HG03280 (cell line): ENCODE measurements around the gene ATP13A1.
"Not testable (repeated sequence)": the region's sequence is repeated elsewhere in the genome, so short reads cannot be mapped to it uniquely, and the experiment has no call there.

Experiments
- ATAC-seq: cut with Tn5 transposase; IDR thresholded peaks from one replicate; pipeline ENCODE4 v1.9.1; 2021; ENCODE audit warnings: mild to moderate bottlenecking, moderate library complexity; ENCODE audit not compliant: unreplicated experiment

Gene ATP13A1

DNA sequence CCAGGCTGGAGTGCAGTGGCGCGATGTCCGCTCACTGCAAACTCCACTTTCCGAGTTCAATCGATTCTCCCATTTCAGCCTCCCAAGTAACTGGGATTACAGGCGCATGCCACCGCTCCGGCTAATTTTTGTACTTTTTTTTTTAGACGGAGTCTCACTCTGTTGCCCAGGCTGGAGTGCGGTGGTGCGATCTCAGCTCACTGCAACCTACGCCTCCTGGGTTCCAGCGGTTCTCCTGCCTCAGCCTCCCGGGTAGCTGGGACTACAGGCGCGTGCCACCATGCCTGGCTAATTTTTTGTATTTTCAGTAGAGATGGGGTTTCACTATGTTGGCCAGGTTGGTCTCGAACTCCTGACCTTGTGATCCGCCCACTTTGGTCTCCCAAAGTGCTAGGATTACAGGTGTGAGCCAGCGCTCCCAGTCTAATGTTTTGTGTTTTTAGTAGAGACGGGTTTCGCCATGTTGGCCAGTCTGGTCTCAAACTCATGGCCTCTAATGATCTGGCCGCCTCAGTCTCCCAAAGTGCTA is 2.0 kb upstream of the ATP13A1 start:
- not testable (repeated sequence) for ATAC-seq

DNA sequence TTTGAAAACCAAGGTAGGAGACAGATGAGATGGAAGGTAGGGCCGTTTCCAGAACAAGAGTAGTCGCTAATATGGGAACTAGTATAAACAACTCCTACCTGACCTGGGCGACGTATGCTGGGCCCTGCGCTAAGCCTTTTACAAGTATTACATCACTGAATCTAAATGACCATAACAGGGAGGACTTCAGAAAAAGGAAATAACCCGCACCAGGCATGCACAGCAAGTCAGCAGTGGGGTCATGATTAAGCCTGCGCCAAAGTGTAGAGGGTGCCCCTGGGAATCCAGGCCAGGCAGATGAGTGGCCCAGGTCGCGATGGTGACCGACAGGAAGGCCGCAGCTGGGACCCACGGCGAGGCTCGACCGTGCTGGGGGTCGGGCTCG is 613 bp downstream of the ATP13A1 start:
- ATAC-seq, result no peak

DNA sequence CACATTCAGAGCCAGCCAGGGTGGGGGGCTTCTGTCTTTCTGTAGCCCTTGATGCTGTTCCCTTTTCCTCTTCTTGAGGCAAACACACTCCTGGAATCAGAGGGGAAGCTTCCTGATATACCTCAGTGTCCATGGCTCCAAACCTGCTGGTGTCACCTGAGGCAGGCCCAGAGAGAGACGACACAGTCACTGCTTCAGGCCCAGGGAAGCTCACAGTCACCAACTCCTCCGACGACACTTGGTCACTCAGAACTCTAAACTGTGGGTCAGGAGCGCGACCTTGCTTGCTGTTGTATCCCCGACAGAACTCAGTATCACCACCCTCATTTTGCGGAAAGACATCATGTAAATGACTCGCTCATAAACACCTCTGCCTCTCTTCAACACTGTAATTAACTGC is 1.1 kb downstream of the ATP13A1 start:
- no peak for ATAC-seq

DNA sequence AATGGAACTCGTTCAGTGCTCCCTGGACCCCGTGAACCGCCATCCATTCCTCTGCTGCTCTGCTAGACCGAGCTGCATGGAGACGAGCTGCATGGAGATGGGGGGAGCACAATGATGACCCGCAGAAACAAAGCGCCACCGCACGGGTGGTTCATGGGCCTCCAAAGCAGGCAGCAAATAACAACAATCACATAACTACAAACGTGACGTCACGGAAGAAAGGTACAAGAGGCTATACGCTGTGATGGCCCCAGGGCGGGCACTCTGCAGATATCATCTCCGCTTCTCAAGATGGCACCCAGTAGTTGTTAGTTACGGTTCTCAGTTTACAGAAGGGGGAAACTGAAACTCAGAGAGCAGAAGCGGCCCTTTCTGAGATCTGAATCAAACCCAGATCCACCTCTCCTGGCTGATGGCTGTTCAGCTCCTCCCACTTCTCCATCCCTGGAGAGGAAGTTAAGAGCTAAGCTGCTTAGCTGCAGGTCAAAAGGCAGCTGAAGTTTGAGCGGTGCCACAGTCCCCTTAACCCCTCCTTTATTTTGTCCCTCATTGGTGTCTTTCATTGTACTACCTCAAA is 1.7 kb downstream of the ATP13A1 start:
- ATAC-seq, result peak; percentile 42

DNA sequence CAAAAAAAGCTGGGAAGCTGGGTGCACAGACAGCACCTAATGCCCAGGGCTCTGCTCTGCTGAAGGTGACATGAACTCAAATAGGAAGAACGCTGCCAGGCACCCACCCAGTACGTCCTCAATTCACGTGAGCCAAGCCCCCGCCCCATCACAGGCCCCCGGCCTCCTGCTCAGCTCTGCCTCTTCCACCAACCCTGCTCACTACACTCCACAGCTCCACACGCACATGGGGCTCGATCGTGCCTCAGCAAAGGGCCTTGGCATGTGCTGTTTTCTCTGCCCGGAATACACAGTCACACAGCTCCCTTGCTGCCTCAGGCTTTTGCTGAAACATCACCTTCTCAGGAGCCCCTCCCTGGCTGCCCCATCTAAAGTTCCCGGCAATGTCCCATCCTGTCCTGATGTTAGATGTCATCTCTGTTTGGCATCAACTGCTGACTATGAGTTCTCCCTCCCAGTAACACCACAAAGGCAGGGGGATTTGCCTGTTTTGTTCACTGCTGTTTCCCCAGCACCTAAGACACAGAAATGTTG is 2.3 kb downstream of the ATP13A1 start:
- no peak for ATAC-seq

DNA sequence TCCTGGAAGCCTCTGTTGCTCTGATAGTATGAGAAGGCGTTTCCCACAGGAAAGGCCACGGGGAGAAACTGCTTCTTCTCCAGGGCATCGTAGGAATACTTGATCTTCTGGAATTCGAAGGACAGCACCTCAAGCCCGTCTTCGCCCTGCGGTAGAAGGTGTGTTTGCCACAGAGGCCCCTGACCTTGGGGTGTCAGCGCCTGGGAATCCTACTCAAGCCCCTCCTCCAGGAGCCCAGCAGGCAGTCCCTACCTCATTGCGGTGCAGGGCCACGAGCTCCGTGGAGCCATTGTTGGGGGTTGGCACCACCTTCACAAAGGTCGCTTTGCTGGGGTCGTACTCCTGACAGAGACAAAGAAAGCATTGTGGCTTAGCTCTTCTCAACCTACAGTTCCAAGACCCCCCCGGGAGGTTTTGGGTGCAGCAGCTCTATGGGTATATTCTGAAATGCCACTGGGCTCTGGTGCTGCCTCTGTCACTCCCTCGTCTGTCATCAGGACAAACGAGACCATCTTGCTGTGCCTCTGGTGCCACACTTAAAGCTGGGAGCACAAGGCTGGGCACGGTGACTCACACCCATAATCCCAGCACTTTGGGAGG is 3.7 kb downstream of the ATP13A1 start:
- ATAC-seq, result no peak

DNA sequence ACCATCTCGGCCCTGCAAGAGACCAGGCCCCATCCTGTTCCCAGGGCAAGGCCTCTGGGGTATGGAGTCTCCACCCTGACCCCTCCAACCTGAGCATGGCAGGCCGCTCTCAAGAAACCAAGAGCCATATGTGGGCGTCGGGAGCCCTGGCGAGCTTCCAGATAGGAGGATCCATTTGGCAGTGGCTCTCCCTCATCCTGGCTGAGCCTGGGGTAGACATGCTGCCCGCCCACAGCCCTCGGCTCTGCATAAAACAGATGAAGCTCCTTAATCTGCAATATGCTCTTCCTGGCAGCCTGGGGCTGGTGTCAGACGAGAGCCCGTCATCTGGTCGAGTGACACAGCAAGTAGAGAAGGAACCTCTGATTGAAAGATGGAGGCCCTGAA is 6.1 kb downstream of the ATP13A1 start:
- no peak for ATAC-seq

DNA sequence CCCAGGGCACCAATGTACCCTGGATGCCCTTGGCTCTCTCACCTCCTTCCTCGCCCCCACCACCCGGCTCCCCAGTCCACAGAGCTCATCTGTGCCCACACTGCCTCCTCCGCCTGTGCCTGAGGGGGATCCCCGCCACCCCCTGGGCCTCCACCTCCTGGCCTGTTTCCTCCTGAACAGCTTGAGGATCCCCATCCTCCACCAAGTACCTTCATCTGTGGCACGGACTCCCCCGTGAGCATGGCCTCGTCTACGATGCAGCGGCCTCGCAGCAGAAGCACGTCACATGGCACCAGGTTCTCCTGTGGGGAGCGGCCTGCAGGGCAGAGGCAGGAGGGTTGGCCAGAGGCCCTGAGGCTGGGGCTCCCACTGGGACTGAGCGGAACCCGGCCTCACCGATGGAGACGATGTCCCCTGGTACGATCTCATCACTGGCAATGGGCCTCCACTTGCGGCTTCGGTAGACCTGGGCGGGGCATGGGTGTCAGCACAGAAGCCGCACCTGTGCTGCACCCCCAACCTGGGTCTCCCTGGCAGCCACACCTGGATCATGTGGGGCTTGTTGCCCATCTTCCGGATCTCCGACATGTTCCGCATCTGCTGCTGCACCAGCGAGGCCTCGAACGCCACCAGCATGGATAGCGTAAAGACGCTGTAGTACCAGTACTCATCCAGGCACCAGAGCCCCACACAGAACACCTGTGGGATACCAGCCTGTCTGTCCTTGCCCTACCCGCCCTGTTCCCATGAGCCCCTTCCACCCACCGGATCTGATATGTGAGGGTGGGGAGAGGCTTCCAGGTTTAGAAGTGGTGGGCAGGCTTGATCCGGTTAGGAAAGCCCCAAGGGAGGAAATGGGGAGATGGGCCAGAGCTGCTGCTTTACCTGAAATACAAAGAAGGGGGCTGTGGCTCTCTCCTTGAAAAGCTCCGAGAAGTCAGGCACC is 6.8 kb downstream of the ATP13A1 start:
- ATAC-seq, result no peak

DNA sequence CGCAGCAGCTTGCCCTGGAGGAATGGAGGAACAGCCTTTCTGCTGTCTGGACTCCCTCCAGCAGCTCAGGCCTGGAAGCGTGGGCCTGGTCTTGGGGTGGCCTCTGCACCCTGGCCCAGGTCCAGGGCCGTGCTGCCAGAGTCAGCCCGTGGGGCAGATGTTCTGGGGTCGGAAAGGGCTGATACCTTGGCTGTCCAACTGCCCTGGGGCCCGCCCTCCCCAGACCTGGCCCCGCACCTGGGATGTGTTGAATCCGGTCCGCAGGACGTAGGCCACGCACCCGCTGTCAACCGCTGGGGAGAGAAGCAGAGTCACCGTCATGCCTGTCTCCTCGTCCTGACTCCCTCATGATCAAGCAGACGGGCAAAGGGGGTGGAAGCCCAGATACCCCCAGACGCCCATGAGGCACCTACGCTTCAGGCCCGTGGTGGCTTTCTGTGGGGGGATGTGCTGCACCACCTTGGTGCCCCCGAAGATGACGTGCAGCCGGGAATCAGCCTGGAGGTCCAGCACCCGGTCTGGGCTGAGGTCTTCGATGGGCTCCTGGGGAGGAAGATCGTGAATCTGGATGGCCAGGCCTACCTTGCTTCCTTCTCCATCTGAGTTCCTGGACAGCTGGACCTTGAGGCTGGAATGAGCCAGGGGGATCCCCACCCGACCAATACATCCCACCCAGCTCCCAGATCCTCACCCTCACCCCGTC is 7.7 kb downstream of the ATP13A1 start:
- ATAC-seq, result no peak

DNA sequence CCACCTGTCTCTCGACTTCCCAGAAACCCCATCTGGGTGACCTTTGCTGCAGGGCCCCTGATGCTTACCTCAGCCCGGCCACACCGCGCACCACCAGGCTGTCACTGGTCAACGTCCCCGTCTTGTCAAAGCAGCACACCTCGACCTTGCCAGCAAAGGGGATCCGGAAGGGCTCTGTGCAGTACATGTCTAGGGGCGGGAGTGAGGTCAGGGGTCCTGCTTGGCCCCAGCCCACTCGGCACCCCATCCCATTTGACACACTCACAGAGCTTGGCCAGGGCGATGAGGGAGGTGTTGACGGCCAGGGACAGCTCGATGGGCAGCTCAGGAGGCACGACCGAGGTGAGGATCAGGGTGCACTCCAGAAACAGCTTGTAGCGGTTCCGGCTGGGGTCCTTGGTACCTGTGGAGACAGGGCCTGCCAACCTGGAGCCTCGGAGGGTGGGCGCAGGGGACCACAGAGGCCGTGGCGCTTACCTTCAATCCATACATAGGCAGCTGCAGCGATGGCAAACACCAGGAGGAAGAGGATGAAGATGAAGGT is 8.4 kb downstream of the ATP13A1 start:
- ATAC-seq, result no peak

DNA sequence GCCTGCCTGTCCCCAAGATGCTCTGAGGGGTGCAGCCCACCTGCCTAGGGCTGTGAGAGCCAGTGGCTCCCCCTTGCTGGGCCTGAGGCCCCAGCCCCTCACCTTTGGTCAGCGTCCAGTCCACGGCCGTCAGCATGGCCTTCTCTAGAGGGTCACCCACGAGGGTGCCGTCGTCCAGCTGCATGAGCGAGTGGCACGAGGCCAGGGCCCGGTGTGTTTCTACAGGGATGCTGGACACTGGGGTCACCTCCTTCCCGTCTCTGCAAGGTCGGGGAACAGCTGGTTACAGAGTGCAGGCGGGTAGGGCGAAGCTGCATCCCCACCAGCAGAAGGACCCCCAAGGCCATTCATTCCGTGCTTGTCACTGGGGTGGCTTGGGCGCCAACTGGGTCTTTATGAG is 9.0 kb downstream of the ATP13A1 start:
- no peak for ATAC-seq

DNA sequence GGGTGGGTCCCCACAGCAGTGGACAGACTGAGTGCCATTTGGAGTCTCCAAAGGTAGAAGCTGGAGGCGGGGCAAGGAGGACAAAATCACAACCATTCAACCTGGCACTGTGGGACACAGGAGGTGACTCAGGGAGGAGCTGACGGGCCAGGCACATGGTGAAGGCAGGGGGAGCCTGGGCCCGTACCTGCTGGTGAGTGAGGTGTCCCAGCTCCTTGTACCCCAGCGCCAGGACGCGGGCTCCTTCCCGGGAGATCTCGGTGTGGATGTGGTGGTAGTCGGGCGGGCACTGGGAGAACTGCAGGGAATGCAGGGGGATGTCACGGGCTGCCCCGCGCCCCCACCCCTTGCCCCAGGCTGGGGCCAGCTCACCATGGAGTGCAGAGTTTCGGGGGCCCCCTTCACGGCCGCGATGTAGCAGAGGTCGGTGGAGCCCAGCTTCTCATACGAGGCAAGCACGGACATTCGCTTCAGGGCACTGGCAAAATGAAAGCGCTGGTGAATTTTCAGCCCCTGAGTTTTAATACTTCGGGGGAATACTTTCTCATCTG is 9.8 kb downstream of the ATP13A1 start:
- no peak for ATAC-seq

DNA sequence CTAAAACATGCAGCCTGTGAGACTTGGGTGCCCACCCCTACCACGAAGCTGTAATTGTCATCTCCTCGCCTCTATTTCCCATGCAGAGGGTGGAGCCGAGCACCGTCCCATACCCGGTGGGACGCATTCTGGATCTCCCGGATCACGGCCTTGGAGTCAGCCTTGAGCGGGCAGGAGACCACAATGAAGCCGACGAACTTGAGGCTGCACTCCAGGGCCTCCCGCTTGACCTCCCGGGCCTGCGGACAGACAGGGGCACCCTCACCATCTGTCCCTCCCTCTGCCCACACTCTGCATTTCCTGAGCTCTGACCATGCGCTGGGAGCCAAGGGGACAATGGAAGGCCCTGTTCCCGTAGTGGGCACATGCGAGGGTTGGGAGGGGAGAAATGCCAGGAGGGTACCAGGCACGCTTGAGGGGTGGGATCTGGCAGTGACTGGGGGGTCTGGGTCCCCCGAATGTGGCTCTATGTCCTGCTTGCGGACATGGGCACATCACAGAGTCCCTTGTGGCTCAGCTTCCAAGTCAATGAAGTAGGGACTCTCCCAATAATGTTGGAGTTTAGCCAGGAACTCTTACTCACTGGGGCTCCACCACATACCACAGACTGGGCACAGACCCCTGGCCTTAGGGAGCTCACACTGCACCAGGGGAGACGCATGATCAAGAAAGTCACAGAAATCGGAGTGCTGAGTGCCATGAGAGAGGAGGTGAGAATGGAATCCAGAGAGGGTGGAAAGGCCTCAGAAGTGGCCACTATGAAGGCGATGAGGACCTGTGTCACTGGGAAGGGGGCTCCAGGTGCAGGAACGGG is 10.8 kb downstream of the ATP13A1 start:
- ATAC-seq, result no peak

DNA sequence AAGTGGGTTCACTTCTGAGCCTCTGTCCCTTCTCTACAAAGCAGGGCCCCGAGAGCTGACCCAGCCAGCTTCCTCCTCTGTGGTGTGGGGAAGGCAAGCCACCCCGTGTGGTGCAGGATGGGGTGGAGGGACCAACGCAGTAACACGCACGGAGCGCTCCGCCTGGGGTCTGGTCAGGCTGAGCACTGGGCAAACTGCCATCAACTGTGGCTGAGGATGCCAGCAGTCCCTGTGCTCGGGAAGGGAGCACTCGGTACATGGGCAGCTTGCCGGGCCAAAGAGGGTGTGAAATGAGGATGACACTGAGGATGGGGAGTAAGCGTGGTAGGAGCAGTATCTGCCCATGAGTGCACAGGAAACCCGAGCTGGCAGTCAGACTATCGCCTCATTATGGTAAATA is 12.4 kb downstream of the ATP13A1 start:
- no peak for ATAC-seq

DNA sequence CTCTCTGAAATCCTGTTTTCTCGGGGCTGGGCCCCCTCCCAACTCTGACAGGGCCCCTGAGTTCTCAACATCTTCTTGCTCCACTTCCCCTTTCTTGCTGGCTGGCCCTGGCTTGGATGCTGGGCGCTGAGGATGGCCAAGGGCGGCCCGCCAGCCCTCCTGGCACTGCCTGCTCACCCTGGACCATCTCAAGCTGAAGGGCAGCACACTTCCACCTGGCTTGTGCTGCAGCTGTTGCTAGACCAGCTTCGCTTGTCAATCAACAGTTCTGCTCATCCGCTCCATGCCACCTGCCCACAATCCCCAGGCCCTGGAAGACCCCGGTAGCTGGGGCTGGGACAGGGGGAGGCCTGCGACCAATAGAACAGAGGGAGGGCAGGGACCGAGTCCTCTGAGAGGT is 13.1 kb downstream of the ATP13A1 start:
- ATAC-seq, result no peak

DNA sequence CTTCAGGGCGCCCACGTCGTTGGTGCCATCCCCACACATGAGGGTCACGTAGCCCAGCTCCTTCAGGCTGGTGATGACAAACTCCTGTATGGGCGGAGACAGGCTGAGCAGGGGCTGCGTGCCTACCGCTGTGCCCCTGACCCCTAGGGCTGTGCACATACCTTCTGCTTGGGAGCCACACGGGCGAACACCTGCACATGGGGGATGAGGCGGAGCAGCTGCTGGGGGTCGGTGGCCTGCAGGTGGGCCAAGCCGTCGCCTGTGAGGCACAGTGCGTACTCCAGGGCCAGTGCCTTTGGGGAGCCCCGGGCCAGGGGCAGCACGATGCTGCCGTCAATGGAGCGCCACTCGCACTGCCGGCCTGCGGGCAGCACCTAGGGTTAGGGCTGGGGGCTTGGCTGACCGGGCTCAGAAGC is 13.9 kb downstream of the ATP13A1 start:
- no peak for ATAC-seq

DNA sequence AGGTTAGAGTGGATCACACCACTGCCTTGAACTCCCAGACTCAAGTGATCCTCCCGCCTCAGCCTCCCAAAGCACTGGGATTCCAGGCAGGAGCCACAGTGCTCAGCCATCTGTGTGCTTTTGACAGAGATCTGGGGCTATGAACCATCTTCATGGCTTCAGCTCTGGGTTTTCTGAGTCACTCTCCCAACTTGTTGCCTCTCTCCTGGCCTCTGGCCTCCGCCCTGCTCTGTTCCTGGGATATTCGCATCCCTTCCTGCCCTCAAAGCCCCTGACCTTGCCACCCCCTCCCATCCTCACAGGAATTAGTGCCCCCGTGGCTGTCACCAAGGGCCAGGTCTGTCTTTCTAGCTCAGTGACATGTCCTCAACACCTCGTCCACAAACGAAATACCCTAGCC is 14.3 kb downstream of the ATP13A1 start:
- ATAC-seq, result no peak

DNA sequence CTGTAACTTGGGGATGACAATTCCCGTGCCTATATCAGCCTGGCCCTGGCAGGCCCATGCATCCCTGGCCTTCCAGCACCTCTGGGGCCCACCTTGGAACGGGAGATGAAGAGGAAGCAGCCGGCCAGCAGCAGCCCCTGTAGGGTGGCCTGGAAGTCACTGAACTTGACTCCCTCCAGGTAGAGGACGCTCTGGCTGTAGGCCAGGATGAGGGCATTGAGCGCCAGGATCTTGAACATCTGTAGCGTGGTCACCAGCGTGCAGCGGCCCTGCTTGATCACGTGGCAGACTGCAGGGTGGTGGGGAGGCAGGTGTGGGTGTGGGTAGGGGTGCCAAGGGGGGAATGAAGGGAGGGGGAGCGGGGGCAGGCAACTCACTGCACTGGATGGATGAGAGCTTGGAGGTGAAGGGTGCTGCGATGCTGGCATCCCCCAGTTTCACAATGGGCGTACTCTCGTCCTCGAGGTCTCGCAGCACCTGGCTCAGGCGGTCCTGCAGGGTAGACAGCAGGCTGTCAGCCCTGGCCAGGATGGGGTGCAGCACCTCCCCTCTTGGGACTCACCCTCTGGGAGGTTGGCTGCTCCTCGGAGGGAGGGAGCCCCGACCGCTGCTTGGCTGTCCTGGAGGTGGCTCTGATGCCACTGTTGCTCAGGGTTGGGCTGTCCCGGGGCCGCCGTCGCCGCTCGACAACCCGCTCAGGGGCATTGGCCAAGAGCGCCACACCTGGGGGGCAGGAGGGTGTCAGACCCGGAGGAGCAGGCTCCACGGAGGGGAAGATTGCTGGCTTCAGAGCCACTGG is 16.2 kb downstream of the ATP13A1 start:
- ATAC-seq, result no peak
